Measurements from ENCODE around the gene HSPG2.
"Not testable (repeated sequence)": the region's sequence is repeated elsewhere in the genome, so short reads cannot be mapped to it uniquely, and the experiment has no call there.

DNA sequence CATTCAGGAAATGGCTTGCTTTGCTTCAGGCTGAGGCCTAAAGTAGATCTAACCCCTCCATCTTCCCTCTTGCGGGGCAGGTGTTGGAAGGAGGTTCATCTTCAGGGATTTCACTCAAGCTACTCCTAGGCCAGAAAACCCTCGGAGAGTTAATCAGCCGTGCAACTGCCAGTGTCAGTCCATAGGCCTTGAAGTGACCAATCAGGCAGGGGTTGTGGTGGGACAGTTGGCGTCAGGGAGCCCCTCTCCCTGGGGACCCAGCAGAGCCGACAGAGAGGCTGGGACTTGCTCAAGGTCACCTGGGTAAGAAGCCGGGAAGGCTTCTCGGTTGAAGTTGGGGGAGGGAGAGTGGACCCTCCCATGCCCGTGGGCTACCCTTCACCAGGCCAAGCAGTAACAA, 36.8 kb upstream of the HSPG2 start:
- TF ChIP-seq EZH2phosphoT487 (IDR thresholded peaks at IDR 0.05; ENCODE audit: low read depth, severe bottlenecking, unreplicated experiment); EZH2 (IDR thresholded peaks at IDR 0.05; ENCODE audit: borderline replicate concordance): not testable (repeated sequence)
- TF ChIP-seq, protein P1, sequence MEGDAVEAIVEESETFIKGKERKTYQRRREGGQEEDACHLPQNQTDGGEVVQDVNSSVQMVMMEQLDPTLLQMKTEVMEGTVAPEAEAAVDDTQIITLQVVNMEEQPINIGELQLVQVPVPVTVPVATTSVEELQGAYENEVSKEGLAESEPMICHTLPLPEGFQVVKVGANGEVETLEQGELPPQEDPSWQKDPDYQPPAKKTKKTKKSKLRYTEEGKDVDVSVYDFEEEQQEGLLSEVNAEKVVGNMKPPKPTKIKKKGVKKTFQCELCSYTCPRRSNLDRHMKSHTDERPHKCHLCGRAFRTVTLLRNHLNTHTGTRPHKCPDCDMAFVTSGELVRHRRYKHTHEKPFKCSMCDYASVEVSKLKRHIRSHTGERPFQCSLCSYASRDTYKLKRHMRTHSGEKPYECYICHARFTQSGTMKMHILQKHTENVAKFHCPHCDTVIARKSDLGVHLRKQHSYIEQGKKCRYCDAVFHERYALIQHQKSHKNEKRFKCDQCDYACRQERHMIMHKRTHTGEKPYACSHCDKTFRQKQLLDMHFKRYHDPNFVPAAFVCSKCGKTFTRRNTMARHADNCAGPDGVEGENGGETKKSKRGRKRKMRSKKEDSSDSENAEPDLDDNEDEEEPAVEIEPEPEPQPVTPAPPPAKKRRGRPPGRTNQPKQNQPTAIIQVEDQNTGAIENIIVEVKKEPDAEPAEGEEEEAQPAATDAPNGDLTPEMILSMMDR (IDR thresholded peaks at IDR 0.05; ENCODE audit: poor library complexity): not testable (repeated sequence)
